ENCODE measurements around the gene HDAC8.
"Not testable (repeated sequence)": the region's sequence is repeated elsewhere in the genome, so short reads cannot be mapped to it uniquely, and the experiment has no call there.

The HDAC8 gene

DNA sequence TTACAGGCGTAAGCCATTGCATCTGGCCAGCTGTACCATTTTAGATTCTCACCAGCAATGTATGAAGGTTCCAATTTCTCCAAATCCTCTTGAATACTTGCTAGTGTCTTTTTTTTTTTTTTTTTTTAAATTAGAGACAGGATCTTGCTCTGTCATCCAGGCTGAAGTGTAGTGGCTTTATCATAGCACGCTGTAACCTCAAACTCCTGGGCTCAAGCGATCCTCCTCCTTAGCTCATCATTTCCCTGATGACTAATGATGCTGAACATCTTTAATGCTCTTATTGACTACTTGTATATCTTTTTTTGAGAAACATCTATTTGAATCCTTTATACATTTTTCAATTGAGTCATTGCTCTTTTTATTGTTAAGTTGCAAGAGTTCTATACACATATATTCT lies 40.3 kb downstream of the HDAC8 start:
- DNase-seq = no peak

DNA sequence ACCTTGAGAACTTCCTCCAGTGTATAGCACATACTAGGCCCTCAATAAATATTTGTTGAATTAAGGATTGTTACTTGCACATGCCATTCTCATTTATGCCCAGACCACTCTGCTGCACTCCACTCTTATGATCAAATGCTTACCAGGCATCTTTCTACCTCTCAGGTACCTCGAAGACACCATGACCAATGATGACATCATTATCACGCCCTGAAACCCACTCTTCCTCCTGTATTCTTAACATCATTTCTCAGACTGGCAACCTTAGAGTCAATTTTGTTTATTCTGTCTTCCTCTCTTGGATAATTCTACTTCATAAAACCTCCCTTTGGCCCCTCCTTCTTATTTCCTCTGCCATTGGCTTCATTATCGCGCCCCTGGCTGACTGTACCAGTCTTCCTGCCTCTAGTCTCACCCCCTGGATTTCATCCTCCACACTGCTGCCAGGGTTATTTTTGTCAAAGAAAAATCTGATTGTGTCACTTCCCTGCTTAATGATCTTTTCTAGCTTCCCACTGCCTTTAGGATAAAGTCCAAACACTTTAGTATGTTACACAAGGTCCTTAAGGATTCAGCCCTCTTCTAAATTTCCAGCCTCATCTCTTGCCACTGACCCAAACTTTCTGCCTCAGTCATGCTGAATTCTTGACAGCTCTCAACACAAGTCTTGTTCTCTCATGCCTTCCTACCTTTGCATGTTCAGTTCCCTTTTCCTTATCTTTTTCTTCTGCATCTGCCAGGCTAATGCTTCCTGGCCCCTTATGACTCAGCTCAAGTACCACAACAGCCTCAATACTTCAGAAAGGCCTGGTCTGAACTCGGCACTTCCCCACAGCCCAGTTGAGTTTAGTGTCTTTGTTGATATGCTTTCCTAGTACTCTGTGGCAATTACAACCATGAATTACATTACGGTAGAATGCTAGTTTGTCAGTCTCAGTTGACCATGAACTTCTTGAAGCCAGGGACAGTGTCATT lies 45.8 kb downstream of the HDAC8 start:
- no peak for DNase-seq

GRCh38 chrX:72498782-72499181 lies 73.9 kb downstream of the HDAC8 start:
- DNase-seq = no peak

DNA sequence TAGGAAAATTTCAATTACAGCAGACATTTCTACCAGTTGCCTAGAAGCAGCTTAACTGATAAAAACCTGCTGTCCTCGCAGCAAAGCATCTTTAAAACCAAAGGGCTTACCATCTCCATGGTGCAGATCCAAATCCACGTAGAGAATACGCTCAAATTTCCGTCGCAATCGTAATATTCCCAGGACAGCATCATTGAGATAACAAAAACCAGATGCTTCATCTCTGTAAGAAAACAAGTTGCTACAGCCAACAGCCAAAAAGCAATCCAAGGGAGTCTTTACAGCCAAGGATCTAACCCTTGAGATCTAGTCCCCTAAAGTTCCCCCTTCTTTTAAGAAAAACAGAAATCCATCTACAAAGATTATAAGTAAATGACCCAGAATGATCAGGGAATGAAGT lies 77.6 kb downstream of the HDAC8 start:
- no peak for DNase-seq

- no peak for DNase-seq
Observed at GRCh38 chrX:72492499-72492898, 80.1 kb downstream of the HDAC8 start.

DNA sequence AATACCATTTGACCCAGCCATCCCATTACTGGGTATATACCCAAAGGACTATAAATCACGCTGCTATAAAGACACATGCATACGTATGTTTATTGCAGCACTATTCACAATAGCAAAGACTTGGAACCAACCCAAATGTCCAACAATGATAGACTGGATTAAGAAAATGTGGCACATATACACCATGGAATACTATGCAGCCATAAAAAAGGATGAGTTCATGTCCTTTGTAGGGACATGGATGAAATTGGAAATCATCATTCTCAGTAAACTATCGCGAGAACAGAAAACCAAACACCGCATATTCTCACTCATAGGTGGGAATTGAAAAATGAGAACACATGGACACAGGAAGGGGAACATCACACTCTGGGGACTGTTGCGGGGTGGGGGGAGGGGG lies 82.4 kb downstream of the HDAC8 start:
- DNase-seq = not testable (repeated sequence)

DNA sequence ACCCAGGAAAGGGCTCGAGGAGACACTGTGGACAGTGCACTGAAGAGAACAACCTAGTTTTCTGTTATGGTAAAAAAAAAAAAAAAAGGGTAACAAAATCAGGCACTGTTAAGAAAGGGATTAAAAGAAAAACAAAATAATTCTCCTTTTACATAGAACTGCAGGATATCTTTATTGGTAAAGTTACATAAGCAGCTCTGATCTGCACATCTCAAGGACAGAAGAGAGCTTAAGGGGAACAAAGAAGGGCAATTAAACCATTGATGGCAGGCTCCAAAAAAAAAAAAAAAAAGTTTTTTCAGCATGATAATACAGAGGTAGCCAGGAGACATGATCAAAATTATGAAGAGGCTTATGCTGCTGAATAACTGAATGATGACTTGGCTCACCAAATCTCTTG lies 85.0 kb downstream of the HDAC8 start:
- no peak for DNase-seq

- DNase-seq = no peak
Observed at GRCh38 chrX:72479324-72480274, 93.0 kb downstream of the HDAC8 start.

DNA sequence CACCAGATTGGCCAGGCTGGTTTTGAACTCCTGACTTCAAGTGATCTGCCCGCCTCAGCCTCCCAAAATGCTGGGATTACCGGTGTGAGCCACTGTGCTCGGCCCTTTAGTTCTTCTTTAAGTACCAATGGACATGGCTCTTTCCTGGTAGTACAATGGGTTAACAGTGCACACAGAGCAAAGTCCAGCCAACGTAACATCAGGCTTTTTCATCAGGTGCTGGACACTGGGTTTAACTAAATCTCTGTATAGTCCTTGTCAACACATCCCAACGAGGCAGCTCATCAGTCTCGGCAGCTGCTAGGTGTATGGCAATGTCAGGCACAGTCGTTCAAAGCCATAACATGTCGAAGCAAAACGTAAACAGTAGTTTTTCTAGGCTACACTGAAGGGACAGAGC lies 93.8 kb downstream of the HDAC8 start:
- DNase-seq = no peak

- no peak for DNase-seq
Observed at GRCh38 chrX:72478351-72478750, 94.3 kb downstream of the HDAC8 start.

GRCh38 chrX:72477781-72478181 lies 94.9 kb downstream of the HDAC8 start:
- no peak for DNase-seq

GRCh38 chrX:72477376-72477775 lies 95.3 kb downstream of the HDAC8 start:
- DNase-seq = no peak

- DNase-seq = no peak
Observed at GRCh38 chrX:72475952-72476668, 96.5 kb downstream of the HDAC8 start.

- DNase-seq = no peak
Observed at GRCh38 chrX:72475338-72475737, 97.3 kb downstream of the HDAC8 start.

DNA sequence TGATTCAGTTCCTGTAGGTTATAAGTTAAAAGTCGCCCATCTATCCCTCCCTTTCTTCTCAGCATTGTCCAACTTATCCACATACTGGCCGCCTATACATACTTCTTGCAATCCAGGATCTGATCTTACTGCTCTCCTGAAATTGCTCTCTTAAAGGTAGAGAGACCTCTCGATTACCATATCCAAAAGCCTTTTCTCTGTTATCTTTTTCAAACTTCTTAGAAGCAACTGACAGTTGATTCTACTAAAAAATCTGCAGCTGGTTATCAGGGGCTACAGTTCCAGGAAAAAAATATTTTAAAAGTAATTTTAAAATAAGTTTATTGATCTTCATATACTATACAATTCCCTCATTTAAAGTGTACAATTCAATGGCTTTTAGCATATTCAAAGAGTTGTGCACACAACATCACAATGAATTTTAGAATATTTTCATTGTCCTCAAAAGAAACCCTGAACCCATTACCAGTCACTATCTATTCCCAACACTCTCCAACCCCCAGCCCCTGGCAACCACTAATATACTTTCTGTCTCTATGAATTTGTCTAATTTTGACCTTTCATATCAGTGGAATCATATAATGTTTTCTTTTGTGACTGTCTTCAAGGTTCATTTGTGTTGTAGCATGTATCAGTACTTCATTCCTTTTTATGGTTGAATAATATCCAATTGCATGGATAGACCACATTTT lies 102.0 kb downstream of the HDAC8 start:
- no peak for DNase-seq

- no peak for DNase-seq
Observed at GRCh38 chrX:72470117-72470516, 102.5 kb downstream of the HDAC8 start.

DNA sequence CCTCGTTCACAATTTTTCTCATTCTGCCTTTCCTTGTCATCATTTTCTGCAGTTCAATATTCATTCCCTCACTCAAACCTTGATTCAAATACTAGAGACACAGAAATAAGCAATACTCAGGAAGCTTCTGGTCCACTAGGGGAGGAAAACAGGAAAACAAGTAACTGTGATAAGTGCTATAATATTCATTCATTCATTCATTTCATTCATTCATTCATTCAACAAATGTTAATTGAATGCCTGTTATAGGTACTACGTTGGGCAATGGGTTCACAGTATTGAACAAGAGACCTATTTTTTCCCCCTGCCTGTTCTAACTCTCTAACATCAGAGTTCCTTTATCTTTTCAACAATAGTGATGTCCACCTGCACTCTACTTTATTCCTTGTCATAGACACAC lies 104.0 kb downstream of the HDAC8 start:
- DNase-seq = no peak

DNA sequence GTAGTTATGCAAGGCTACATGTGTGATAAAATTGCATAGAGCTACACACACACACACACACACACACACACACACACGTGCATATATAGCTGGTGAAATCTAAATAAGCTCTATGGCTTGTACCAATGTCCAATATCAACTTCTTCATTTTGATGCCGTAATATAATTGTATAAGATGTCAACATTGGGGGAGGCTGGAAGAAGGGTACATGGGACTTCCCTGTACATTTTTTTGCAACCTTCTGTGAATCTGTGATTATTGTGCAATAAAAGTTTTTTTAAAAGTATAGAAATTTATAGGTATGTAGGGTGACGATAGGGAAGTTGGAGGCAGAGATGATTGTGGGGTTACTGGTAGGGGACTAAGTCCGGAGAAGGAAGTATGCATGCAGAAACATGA lies 105.5 kb downstream of the HDAC8 start:
- DNase-seq = no peak

- DNase-seq = no peak
Observed at GRCh38 chrX:72466493-72466892, 106.2 kb downstream of the HDAC8 start.

DNA sequence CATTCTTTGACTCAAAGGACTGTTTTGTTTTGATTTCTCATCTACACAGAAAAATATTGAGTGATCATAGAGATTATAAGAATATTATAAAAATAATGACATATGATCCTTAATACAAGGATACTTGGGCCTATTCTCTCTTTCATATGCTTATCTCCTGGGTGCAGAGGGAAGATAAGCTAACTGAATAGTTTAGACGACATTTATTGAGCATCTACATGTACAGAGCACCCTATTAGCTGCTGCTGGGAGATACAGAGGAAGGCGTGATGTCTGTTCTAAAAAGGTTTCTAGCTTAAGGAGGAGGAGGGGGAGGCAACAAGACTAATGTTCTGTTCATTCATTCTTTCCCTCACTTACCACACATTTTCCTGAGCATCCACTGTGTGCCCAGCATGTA lies 106.8 kb downstream of the HDAC8 start:
- no peak for DNase-seq

GRCh38 chrX:72461766-72462165 lies 110.9 kb downstream of the HDAC8 start:
- no peak for DNase-seq

- DNase-seq = no peak
Observed at GRCh38 chrX:72461288-72461687, 111.4 kb downstream of the HDAC8 start.
